ENCODE measurements around the gene BAHCC1. TPM values are rescaled to one million over a fixed set of nuclear protein-coding genes. Genes with fewer than 3 reads are reported as not detected.
A peak's percentile ranks its signal among the peaks of the same experiment; 100 is the strongest.

Gene BAHCC1
- total RNA-seq, 2 experiments from 2014 or later = 0.40 to 0.65 TPM

DNA sequence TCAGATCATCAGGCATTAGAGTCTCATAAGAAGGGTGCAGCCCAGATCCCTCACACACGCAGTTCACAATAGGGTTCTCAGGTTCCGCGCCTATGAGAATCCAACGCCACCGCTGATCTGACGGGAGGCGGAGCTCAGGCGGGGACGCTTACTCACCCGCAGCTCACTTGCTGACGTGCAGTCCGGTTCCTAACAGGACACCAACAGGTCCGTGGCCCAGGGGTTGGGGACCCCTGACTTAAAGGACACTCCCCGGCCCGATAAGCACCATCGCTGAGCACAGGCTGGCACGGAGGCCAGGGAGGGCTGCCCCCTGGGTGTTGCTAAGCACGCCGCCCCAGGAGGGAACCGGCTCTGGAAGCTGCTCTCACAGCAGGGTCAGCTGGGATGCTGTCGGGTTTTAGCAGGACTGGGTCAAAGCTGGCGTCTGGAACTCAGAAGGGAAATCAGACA is 30.1 kb upstream of the BAHCC1 start:
- H3K4me3 Mint-ChIP-seq = peak overlapping the region; percentile 63
- H3K27ac Mint-ChIP-seq = peak overlapping the region; percentile 73
- peaks cover 40% of the 10 kb centered on the region for H3K27me3 Mint-ChIP-seq
- intact Hi-C loops (cut with micrococcal nuclease) = no loop called here
- TF ChIP-seq, protein P1, sequence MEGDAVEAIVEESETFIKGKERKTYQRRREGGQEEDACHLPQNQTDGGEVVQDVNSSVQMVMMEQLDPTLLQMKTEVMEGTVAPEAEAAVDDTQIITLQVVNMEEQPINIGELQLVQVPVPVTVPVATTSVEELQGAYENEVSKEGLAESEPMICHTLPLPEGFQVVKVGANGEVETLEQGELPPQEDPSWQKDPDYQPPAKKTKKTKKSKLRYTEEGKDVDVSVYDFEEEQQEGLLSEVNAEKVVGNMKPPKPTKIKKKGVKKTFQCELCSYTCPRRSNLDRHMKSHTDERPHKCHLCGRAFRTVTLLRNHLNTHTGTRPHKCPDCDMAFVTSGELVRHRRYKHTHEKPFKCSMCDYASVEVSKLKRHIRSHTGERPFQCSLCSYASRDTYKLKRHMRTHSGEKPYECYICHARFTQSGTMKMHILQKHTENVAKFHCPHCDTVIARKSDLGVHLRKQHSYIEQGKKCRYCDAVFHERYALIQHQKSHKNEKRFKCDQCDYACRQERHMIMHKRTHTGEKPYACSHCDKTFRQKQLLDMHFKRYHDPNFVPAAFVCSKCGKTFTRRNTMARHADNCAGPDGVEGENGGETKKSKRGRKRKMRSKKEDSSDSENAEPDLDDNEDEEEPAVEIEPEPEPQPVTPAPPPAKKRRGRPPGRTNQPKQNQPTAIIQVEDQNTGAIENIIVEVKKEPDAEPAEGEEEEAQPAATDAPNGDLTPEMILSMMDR (IDR thresholded peaks at IDR 0.05) = no peak
- no peaks in the 10 kb centered on the region for H3K36me3 Mint-ChIP-seq (ENCODE audit: low read depth)
- ChIA-PET CTCF (interaction anchor here (0.8 to 1.3 kb wide), 4 partner anchors 37 to 119 kb away, joined by 3 to 4 read pairs (median 3); no protein-coding TSS in a partner anchor), POLR2A (interaction anchor here (0.9 to 1.0 kb wide), 2 partner anchors 14 to 79 kb away, joined by 3 to 5 read pairs; no protein-coding TSS in a partner anchor)
- peaks cover 19% of the 10 kb centered on the region for H3K4me1 Mint-ChIP-seq (ENCODE audit: low read depth)
- H3K9me3 Mint-ChIP-seq = no peaks in the 10 kb centered on the region
- DNase-seq (peak; percentile 68), ATAC-seq (peak; percentile 69)

DNA sequence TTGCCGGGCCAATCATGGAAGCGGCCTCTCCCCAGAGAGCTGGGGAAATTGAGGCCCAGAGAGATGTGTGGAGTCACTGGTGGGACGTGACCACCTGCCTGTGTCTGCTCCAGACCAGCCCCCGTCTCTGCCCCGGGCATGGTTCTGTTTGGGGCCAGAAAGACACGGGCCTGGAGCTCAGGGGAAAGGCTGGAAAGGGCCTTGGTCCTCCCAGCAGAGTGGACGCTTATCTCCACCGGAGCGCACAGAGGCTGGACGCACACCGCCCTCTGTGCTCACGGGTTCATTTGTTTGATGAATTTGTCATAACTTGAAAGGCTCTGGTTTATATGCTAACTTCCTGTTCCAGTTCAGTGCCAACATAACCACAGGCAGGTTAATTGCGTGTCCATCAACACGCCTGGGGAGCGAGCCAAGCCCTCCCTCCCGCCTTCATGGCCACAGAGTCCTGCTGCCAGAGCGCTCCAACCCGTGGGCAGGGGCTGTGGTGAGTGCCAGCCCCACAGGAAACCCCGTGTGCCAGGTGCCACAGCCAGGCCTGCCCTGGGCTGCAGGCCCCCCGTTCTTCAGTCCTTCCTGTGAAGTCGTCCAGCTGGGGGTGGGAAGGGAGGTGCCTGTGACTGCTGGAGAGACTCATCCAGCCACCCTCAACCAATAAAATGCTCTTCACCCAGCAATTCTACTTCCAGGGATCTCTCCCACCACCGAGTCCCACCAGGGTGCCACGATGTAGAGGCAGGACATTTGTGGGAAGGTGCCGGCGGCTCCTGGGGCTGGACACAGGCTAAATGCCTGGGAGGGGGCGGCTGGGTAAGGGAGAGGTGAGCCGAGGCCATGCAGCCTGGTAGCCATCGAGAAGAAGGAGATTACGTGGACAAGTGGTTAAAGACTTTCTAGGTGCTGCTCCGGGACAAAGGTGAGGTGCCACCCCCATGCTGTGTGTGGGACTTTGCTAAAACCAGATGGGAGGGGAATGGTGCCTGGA is 29.4 kb upstream of the BAHCC1 start:
- ChIA-PET POLR2A (interaction anchor here (1.0 kb wide), 1 partner anchor 15 kb away, joined by 3 read pairs; no protein-coding TSS in a partner anchor), CTCF (interaction anchor here (0.8 to 1.3 kb wide), 3 partner anchors 36 to 118 kb away, joined by 3 read pairs; no protein-coding TSS in a partner anchor)
- DNase-seq (peak; percentile 64), ATAC-seq (peak; percentile 82)
- intact Hi-C loops (cut with micrococcal nuclease) = no loop called here
- Mint-ChIP-seq H3K27me3 (peaks cover 35% of the 10 kb centered on the region), H3K9me3 (no peaks in the 10 kb centered on the region), H3K27ac (peak overlapping the region; percentile 73), H3K4me1 (ENCODE audit: low read depth) (peaks cover 19% of the 10 kb centered on the region), H3K36me3 (ENCODE audit: low read depth) (no peaks in the 10 kb centered on the region), H3K4me3 (peak overlapping the region; percentile 63)
- TF ChIP-seq, protein P1 (IDR thresholded peaks at IDR 0.05) = no peak

DNA sequence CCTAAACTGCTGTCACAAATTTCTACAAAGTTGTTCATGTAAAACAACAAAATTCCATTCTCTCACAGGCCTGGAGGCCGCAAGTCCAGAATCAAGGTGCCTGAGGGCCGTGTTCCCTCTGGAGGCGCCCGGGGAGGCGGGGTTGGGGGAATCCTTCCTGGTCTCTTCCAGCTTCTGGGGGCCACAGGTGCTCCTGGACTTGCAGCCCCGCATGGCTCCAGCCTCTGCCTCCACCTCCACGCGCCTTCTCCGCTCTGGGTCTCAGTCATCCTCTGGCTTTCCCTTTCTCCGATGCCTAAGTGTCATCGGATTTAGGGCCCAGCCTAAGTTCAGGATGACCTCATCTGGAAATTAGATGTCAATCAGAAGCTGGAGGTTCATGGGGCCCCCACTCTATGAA is 28.6 kb upstream of the BAHCC1 start:
- TF ChIP-seq, protein P1 (IDR thresholded peaks at IDR 0.05) = no peak
- intact Hi-C loops (cut with micrococcal nuclease) = no loop called here
- DNase-seq (no peak), ATAC-seq (no peak)
- H3K27me3 Mint-ChIP-seq = peaks cover 35% of the 10 kb centered on the region
- no peak overlapping the region for H3K27ac Mint-ChIP-seq
- H3K4me3 Mint-ChIP-seq = no peak overlapping the region
- H3K36me3 Mint-ChIP-seq (ENCODE audit: low read depth) = no peaks in the 10 kb centered on the region
- no peaks in the 10 kb centered on the region for H3K9me3 Mint-ChIP-seq
- CTCF ChIA-PET = no interaction called here
- peaks cover 19% of the 10 kb centered on the region for H3K4me1 Mint-ChIP-seq (ENCODE audit: low read depth)
- POLR2A ChIA-PET = no interaction called here

DNA sequence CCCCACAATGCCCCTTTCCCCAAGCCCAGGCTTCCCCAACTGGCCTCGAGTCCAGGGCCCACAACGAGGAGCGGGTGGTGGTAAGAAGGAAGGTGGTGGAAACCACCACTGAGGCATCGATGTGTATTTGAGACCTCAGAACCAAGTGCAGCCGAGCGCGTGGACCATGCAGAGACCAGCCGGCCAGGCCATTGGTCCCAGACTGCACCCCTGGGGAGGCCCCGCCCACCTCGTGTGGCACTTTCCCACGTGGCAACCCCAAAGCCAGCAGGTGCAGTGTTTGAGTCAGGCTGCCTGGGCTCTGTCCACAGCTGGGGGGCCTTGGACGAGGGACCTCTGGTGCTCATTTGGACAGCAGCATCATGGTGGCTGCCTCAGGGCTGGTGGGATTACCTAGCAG is 28.1 kb upstream of the BAHCC1 start:
- no peaks in the 10 kb centered on the region for H3K9me3 Mint-ChIP-seq
- ChIA-PET CTCF (no interaction called here), POLR2A (no interaction called here)

More for the DNA sequence above, 28.1 kb upstream of the BAHCC1 start:
- TF ChIP-seq, protein P1 (IDR thresholded peaks at IDR 0.05) = no peak
- H3K4me1 Mint-ChIP-seq (ENCODE audit: low read depth) = peaks cover 19% of the 10 kb centered on the region
- no peak overlapping the region for H3K27ac Mint-ChIP-seq
- DNase-seq = no peak
- intact Hi-C loops (cut with micrococcal nuclease) = no loop called here
- no peak overlapping the region for H3K4me3 Mint-ChIP-seq
- H3K27me3 Mint-ChIP-seq = peaks cover 31% of the 10 kb centered on the region
- ATAC-seq = no peak
- H3K36me3 Mint-ChIP-seq (ENCODE audit: low read depth) = no peaks in the 10 kb centered on the region
